ENCODE data around the gene NADK2.
"Not testable (repeated sequence)": the region's sequence is repeated elsewhere in the genome, so short reads cannot be mapped to it uniquely, and the experiment has no call there.

Gene NADK2

GRCh38 chr5:36202521-36202961 is 39.2 kb downstream of the NADK2 start:
- no peak overlapping the region for H3K4me3 Mint-ChIP-seq
- no peak overlapping the region for H3K27ac Mint-ChIP-seq
- H3K27me3 Mint-ChIP-seq: no peaks in the 10 kb centered on the region
- H3K9me3 Mint-ChIP-seq (ENCODE audit: low read depth): no peaks in the 10 kb centered on the region
- H3K4me1 Mint-ChIP-seq (ENCODE audit: low read depth): no peaks in the 10 kb centered on the region
- H3K36me3 Mint-ChIP-seq: peaks cover 26% of the 10 kb centered on the region

DNA sequence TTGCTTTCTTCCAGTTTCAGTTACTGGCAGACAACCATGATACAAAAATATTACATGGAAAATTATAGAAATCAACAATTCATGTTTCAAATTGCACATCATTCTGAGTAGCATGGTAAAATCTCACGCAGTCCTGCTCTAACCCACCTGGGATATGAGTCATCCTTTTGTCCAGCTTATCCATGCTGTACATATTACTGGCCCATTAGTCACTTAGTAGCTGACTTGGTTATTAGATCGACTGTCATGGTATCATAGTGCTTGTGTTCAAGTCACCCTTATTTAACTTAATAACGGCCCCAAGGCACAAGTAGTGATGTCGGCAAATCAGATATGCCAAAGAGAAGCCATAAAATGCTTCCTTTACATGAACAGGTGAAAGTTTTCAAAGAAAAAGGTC is 41.2 kb downstream of the NADK2 start:
- H3K27ac Mint-ChIP-seq: no peak overlapping the region
- H3K27me3 Mint-ChIP-seq: no peaks in the 10 kb centered on the region
- H3K36me3 Mint-ChIP-seq: peaks cover 17% of the 10 kb centered on the region
- H3K9me3 Mint-ChIP-seq (ENCODE audit: low read depth): no peaks in the 10 kb centered on the region
- H3K4me3 Mint-ChIP-seq: no peak overlapping the region
- H3K4me1 Mint-ChIP-seq (ENCODE audit: low read depth): no peaks in the 10 kb centered on the region

- H3K4me1 Mint-ChIP-seq (ENCODE audit: low read depth): no peaks in the 10 kb centered on the region
- no peaks in the 10 kb centered on the region for H3K27me3 Mint-ChIP-seq
- H3K36me3 Mint-ChIP-seq: peaks cover 18% of the 10 kb centered on the region
- no peak overlapping the region for H3K4me3 Mint-ChIP-seq
- H3K9me3 Mint-ChIP-seq (ENCODE audit: low read depth): no peaks in the 10 kb centered on the region
- H3K27ac Mint-ChIP-seq: no peak overlapping the region
Observed at GRCh38 chr5:36199620-36200019, 42.1 kb downstream of the NADK2 start.

- not testable (repeated sequence) for H3K27ac Mint-ChIP-seq; H3K4me1 Mint-ChIP-seq (ENCODE audit: low read depth); H3K27me3 Mint-ChIP-seq; H3K9me3 Mint-ChIP-seq (ENCODE audit: low read depth); H3K4me3 Mint-ChIP-seq
- H3K36me3 Mint-ChIP-seq: peaks cover 17% of the 10 kb centered on the region
Observed at GRCh38 chr5:36198783-36199182, 42.9 kb downstream of the NADK2 start.

DNA sequence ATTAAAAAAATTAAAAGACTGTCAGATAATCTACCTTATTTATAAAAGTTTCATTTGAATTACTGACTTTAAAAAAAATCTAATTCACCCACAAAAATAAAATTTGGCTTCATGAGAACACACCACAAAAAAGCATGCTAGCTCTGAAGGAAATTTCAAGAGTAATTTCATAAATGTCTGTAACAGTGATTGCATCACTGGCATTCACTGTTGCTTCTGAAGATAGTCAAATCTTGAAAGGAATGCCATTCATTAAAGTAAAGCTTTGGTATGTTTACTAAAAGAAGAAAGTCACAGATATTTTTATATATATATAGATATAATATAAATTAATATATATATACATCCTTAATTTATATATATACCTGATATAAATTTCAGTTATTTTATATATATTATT is 43.4 kb downstream of the NADK2 start:
- Mint-ChIP-seq H3K27ac (no peak overlapping the region), H3K36me3 (peaks cover 17% of the 10 kb centered on the region), H3K27me3 (no peaks in the 10 kb centered on the region), H3K4me1 (ENCODE audit: low read depth) (no peaks in the 10 kb centered on the region), H3K4me3 (no peak overlapping the region), H3K9me3 (ENCODE audit: low read depth) (no peaks in the 10 kb centered on the region)

DNA sequence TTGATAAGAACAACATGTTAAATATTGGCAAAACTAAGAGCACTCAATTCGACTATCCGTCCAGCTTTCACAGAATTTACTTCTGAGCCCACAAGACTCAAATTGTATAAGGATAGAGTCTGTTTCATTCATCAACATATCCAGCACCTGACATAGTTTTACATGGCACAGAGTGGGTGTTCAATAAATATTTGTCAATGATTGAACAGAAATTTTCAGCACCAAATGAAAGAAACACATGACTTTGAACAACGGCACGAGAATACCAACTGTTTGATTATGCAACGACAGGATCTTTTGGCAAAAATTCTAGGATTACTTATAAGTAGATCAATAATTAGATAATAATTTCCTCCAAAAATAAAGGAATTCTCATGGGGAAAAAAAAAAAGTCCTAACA is 48.0 kb downstream of the NADK2 start:
- no peaks in the 10 kb centered on the region for H3K4me1 Mint-ChIP-seq (ENCODE audit: low read depth)
- H3K4me3 Mint-ChIP-seq: no peak overlapping the region
- no peaks in the 10 kb centered on the region for H3K27me3 Mint-ChIP-seq
- no peak overlapping the region for H3K27ac Mint-ChIP-seq
- peaks cover 30% of the 10 kb centered on the region for H3K36me3 Mint-ChIP-seq
- H3K9me3 Mint-ChIP-seq (ENCODE audit: low read depth): peaks cover 6% of the 10 kb centered on the region

- not testable (repeated sequence) for H3K27ac Mint-ChIP-seq; H3K4me1 Mint-ChIP-seq (ENCODE audit: low read depth); H3K4me3 Mint-ChIP-seq; H3K9me3 Mint-ChIP-seq (ENCODE audit: low read depth); H3K27me3 Mint-ChIP-seq
- H3K36me3 Mint-ChIP-seq: peaks cover 27% of the 10 kb centered on the region
Observed at GRCh38 chr5:36184408-36184807, 57.3 kb downstream of the NADK2 start.

- no peak overlapping the region for H3K27ac Mint-ChIP-seq
- peaks cover 16% of the 10 kb centered on the region for H3K36me3 Mint-ChIP-seq
- no peaks in the 10 kb centered on the region for H3K27me3 Mint-ChIP-seq
- H3K4me3 Mint-ChIP-seq: no peak overlapping the region
- no peaks in the 10 kb centered on the region for H3K9me3 Mint-ChIP-seq (ENCODE audit: low read depth)
- no peaks in the 10 kb centered on the region for H3K4me1 Mint-ChIP-seq (ENCODE audit: low read depth)
Observed at GRCh38 chr5:36181774-36182173, 60.0 kb downstream of the NADK2 start.

GRCh38 chr5:36180556-36181350 is 61.0 kb downstream of the NADK2 start:
- no peak overlapping the region for H3K27ac Mint-ChIP-seq

GRCh38 chr5:36179950-36180349 is 61.8 kb downstream of the NADK2 start:
- Mint-ChIP-seq H3K4me1 (ENCODE audit: low read depth) (no peaks in the 10 kb centered on the region), H3K36me3 (peaks cover 8% of the 10 kb centered on the region), H3K27me3 (no peaks in the 10 kb centered on the region), H3K4me3 (no peak overlapping the region), H3K27ac (no peak overlapping the region), H3K9me3 (ENCODE audit: low read depth) (no peaks in the 10 kb centered on the region)

More at GRCh38 chr5:36180556-36181350, 61.0 kb downstream of the NADK2 start:
- no peaks in the 10 kb centered on the region for H3K4me1 Mint-ChIP-seq (ENCODE audit: low read depth)
- H3K4me3 Mint-ChIP-seq: no peak overlapping the region
- H3K9me3 Mint-ChIP-seq (ENCODE audit: low read depth): no peaks in the 10 kb centered on the region
- no peaks in the 10 kb centered on the region for H3K27me3 Mint-ChIP-seq
- peaks cover 11% of the 10 kb centered on the region for H3K36me3 Mint-ChIP-seq

DNA sequence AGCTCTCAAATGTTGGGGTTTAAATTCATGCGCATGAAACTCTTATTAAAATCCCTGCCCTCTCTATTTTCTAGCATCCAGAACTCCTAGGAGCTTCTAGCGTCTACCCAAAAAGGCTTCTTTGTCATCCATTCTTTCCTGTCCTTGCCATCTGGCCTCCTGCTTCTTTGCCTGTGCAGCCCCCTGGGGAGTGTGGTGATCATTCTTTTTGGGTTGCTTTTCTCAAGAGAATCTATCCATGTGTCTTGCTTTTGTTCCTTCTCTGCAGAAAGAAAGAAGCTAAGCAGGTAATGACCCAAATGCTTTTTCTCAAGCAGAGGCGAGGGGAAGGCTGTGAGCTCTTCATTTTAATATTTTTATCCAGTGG is 63.2 kb downstream of the NADK2 start:
- H3K36me3 Mint-ChIP-seq: peaks cover 10% of the 10 kb centered on the region
- H3K27ac Mint-ChIP-seq: no peak overlapping the region
- H3K27me3 Mint-ChIP-seq: no peaks in the 10 kb centered on the region
- H3K9me3 Mint-ChIP-seq (ENCODE audit: low read depth): no peaks in the 10 kb centered on the region
- no peaks in the 10 kb centered on the region for H3K4me1 Mint-ChIP-seq (ENCODE audit: low read depth)
- H3K4me3 Mint-ChIP-seq: no peak overlapping the region

DNA sequence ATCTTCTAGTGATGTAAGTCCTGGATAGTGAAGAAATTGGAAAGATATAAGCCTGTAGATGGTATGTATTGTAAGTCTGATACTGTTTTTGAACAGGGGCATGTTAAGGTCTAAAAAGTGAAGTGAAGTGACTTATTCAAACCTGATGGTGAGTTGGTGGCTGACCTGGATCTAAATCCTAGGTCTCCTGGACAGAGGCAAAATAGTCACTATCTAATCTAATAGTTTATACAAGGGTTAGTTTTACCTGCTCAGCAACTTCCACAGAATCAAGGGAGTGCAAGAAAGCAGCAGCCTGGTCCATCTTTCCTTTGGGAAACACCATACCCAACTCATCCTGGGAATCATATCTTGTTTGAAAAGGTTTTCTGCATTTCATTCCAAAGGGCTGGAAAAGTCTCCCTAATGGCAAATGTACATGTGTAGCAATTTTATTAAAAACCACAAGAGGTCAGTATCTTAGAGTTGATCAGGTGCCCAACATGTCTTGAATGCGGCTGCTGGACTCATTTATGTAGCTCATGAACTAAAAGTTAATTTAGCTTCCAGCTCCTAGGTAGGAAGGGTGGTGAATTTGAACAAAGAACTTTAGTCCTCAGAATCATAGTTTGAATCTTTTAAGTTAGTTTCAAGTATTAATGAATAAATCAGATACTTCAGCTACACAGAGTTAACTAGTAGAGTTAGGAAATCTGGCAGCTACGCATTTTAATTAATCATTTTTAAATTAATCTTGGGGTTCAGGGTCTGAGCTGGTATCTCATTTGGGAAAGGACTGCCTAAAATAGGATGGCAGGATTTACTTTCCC is 63.8 kb downstream of the NADK2 start:
- H3K36me3 Mint-ChIP-seq: peaks cover 10% of the 10 kb centered on the region

GRCh38 chr5:36177154-36177553 is 64.6 kb downstream of the NADK2 start:
- Mint-ChIP-seq H3K27me3 (no peaks in the 10 kb centered on the region), H3K4me3 (no peak overlapping the region), H3K27ac (no peak overlapping the region), H3K9me3 (ENCODE audit: low read depth) (no peaks in the 10 kb centered on the region), H3K4me1 (ENCODE audit: low read depth) (no peaks in the 10 kb centered on the region), H3K36me3 (peaks cover 10% of the 10 kb centered on the region)

More for the DNA sequence above, 63.8 kb downstream of the NADK2 start:
- Mint-ChIP-seq H3K4me3 (no peak overlapping the region), H3K27me3 (no peaks in the 10 kb centered on the region), H3K27ac (no peak overlapping the region), H3K9me3 (ENCODE audit: low read depth) (no peaks in the 10 kb centered on the region), H3K4me1 (ENCODE audit: low read depth) (no peaks in the 10 kb centered on the region)

GRCh38 chr5:36175043-36175442 is 66.7 kb downstream of the NADK2 start:
- no peaks in the 10 kb centered on the region for H3K9me3 Mint-ChIP-seq (ENCODE audit: low read depth)
- peaks cover 7% of the 10 kb centered on the region for H3K36me3 Mint-ChIP-seq
- H3K27ac Mint-ChIP-seq: no peak overlapping the region
- no peaks in the 10 kb centered on the region for H3K4me1 Mint-ChIP-seq (ENCODE audit: low read depth)
- H3K4me3 Mint-ChIP-seq: no peak overlapping the region
- no peaks in the 10 kb centered on the region for H3K27me3 Mint-ChIP-seq

DNA sequence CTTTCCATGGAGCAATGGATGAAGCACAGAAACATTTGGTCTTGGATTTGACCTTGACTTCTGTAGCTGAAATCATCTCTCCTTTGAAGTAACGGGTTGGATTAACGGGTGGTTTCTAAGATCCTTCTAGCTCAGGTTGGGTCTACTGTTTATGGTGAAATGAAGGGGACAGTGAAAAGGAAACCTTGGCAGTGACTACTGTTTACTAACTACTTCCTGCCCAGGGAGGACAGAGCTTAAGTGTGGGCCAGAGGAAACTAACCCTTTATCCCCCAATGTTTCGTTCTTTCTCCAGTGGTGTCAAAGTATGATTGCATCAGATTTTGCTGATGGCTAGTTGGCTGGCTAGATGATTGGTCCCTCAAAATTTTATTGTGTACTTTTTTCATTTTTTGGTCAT is 67.6 kb downstream of the NADK2 start:
- H3K27me3 Mint-ChIP-seq: no peaks in the 10 kb centered on the region
- H3K4me3 Mint-ChIP-seq: no peak overlapping the region
- no peak overlapping the region for H3K27ac Mint-ChIP-seq
- H3K36me3 Mint-ChIP-seq: peaks cover 7% of the 10 kb centered on the region
- peaks cover 1% of the 10 kb centered on the region for H3K4me1 Mint-ChIP-seq (ENCODE audit: low read depth)
- no peaks in the 10 kb centered on the region for H3K9me3 Mint-ChIP-seq (ENCODE audit: low read depth)

Measured in activated naive CD8-positive, alpha-beta T cell (primary cell).